GM21381 (cell line): Measurements from ENCODE around the gene ZNF878.

ENCODE experiments used
- ATAC-seq: cut with Tn5 transposase; IDR thresholded peaks from one replicate; pipeline ENCODE4 v1.9.1; 2021; ENCODE audit warnings: mild to moderate bottlenecking, moderate library complexity; ENCODE audit not compliant: unreplicated experiment

ZNF878 gene

DNA sequence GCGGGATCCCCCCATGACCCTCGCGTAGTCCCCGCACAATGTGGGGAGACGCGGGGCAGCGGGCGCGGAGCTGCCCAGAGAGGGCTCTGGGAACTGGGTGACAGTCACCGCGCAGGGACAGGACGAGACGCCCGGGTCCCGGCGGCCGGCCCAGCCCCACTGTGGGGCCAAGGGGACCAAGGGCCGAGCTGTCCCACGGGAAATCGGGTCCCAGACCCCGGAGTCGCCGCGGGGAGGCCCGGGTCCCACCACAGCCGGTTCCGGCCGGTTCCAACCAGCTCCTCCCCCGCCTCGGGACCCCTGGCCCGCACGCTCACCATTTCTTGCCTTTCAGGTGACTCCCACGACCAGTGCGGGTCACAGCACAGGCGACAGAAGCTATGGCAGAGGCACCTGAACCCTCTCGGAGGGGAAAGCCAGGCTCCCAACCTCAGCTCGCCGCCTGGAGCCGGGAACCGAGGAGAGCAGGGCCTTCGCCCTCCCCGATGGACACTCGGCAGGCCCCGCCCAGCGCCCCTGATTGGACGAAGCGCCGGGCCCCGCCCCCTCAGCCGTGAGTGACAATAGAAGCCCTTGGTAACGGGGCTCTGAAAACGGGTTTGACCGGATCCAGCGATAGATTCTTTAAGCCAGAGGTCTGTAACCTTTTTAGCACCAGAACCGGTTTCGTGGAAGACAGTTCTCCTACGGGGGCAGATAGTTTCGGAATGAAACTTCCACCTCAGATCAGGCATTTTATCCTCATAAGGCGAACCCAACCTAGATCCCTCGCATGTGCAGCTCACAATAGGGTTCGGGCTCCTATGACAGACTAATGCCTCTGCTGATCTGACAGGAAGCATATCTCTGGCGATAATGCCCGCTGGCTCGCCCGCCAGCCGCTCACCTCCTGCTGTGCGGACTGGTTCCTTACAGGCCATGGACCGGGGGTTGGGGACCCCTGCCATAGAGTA lies 17.3 kb downstream of the ZNF878 start, which contains the start of gene ZNF433:
Gene ZNF433, minus strand, starts transcription at position 460 of the 953 bp plus-strand sequence. Its CDS starts 140 bp downstream, at position 320.
- ATAC-seq = peak; percentile 79

- no peak for ATAC-seq
Observed at GRCh38 chr19:12034620-12035019, 18.1 kb downstream of the ZNF878 start.

GRCh38 chr19:12034198-12034597 lies 18.6 kb downstream of the ZNF878 start:
- no peak for ATAC-seq

- ATAC-seq = no peak
Observed at GRCh38 chr19:12015753-12016116, 37.0 kb downstream of the ZNF878 start.

- no peak for ATAC-seq
Observed at GRCh38 chr19:12015015-12015752, 37.6 kb downstream of the ZNF878 start.

DNA sequence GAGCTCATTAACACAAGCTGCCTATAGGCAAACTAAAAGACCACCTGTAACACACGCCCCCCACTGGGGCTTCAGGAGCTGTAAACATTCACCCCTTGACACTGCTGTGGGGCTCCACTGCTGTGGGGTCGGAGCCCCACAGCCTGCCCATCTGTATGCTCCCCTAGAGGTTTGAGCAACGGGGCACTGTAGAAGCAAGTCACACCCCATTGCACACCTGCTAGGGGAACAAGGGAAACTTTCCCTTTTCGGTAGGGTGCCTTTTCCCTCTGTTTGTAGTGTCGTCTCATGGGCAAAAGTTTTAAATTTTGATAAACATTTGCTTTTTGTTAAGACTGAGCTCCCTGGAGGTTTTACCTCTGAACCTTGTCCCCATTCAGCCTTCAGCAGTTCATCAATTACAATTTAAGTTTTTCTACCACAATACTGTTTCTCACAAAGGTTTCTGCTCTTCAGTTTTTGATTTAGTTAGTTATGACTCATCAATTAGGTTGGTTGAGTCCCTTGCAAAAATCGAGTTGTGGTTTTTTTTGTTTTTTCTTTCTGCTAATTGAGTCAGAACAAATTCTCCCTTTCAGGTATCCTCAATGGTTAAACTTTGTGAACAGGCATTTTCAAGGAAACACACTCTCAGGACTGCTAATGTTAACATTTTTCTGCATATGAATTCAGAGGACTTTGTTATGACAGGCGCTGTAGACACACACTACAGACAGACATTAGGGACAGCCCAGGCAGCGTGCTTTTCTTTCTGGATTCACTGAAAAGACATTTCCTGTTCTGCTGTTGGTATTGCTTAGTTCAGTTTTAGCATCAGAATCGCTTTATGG lies 52.4 kb downstream of the ZNF878 start:
- ATAC-seq = peak; percentile 52

DNA sequence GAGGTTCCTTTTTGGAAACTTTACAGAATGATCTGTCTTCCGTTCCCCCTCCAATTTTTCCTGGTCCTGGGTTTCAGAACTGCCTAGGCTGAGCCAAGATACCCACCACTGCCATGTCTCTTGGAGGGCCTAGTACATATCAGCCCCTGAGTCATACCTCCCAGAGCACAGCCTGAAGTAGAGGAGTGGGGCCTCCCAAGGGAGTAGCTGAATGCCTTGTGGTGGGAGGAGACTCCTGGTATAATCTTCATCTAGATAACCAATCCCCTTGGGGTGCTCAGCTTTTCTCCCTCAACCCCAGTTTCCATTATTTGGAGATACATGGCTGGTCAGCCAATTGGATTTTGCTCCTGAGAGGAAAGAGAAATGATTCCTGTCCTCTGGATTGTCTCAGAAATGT lies 57.6 kb downstream of the ZNF878 start:
- no peak for ATAC-seq
